Neural cell (in vitro differentiated cells): Measurements from ENCODE around the gene CCDC30. TPM values are rescaled to one million over a fixed set of nuclear protein-coding genes. Genes with fewer than 3 reads are reported as not detected.

ENCODE experiments used
- H2AFZ ChIP-seq: fragments of 200-600, 300-800 bp; sonication (generic), shearing (Covaris generic); 2 replicates; pipeline ENCODE4 v1.6.0; 2014; ENCODE audit warnings: low read depth, mild to moderate bottlenecking, antibody characterized with exemption, low read length, moderate library complexity
- H3F3A ChIP-seq: fragments of 200-600 bp; shearing (Covaris generic); 2 replicates; pipeline ENCODE4 v1.6.1; 2016; ENCODE audit warnings: mild to moderate bottlenecking, moderate library complexity, mixed read lengths, antibody characterized with exemption, low read length; ENCODE audit not compliant: insufficient read depth, poor library complexity, severe bottlenecking
- H3K27ac ChIP-seq: fragments of 200-600, 300-800 bp; sonication (generic), shearing (Covaris generic); 2 replicates; pipeline ENCODE4 v1.5.1; 2014; ENCODE audit warnings: mild to moderate bottlenecking, low read length, moderate library complexity
- H3K27me3 ChIP-seq: fragments of 300-800, 200-600 bp; sonication (generic), shearing (Covaris generic); 2 replicates; pipeline ENCODE4 v1.6.0; 2014; ENCODE audit warnings: mild to moderate bottlenecking, low read depth, low read length, moderate library complexity; ENCODE audit not compliant: insufficient read depth
- H3K36me3 ChIP-seq: fragments of 300-800, 200-600 bp; sonication (generic), shearing (Covaris generic); 2 replicates; pipeline ENCODE4 v1.5.1; 2014; ENCODE audit warnings: mild to moderate bottlenecking, antibody characterized with exemption, low read length, moderate library complexity; ENCODE audit not compliant: insufficient read depth
- H3K4me2 ChIP-seq: fragments of 300-800, 200-600 bp; sonication (generic), shearing (Covaris generic); 2 replicates; pipeline ENCODE4 v1.6.0; 2014; ENCODE audit warnings: mild to moderate bottlenecking, low read length
- H3K4me3 ChIP-seq: fragments of 300-800, 200-600 bp; sonication (generic), shearing (Covaris generic); 2 replicates; pipeline ENCODE4 v1.5.1; 2014; ENCODE audit warnings: mild to moderate bottlenecking, low read length, moderate library complexity
- H3K79me2 ChIP-seq: fragments of 200-600 bp; shearing (Covaris generic); replicated peaks from 2 replicates; pipeline ENCODE4 v1.6.0; 2014; ENCODE audit warnings: mild to moderate bottlenecking, low read length, moderate library complexity; ENCODE audit not compliant: insufficient read depth
- H3K9ac ChIP-seq: fragments of 300-800, 200-600 bp; sonication (generic), shearing (Covaris generic); 2 replicates; pipeline ENCODE4 v1.6.1; 2016; ENCODE audit warnings: mild to moderate bottlenecking, low read length, mixed read lengths
- H3K9me2 ChIP-seq: fragments of 200-600 bp; shearing (Covaris generic); 2 replicates; pipeline ENCODE4 v1.6.1; 2016; ENCODE audit warnings: mild to moderate bottlenecking, low read length, mixed read lengths; ENCODE audit not compliant: insufficient read depth
- H3K9me3 ChIP-seq: fragments of 200-600, 300-800 bp; sonication (generic), shearing (Covaris generic); 2 replicates; pipeline ENCODE4 v1.6.1; 2016; ENCODE audit warnings: mild to moderate bottlenecking, mixed run types, low read length, moderate library complexity, mixed read lengths
- H4K20me1 ChIP-seq: fragments of 200-600 bp; shearing (Covaris generic); 2 replicates; pipeline ENCODE4 v1.6.1; 2016; ENCODE audit warnings: mild to moderate bottlenecking, mixed run types; ENCODE audit not compliant: insufficient read depth
- CTCF ChIP-seq: fragments of 450-650 bp; IDR thresholded peaks from 2 replicates; pipeline ENCODE4 v1.5.1; 2014; ENCODE audit warnings: antibody characterized with exemption, mild to moderate bottlenecking, moderate library complexity; ENCODE audit not compliant: poor library complexity, severe bottlenecking
- EP300 ChIP-seq: fragments of 450-650 bp; conservative IDR thresholded peaks from 2 replicates; pipeline ENCODE4 v1.6.1; 2014; ENCODE audit warnings: antibody characterized with exemption, mild to moderate bottlenecking, moderate library complexity; ENCODE audit not compliant: poor library complexity, severe bottlenecking
- EZH2 ChIP-seq: fragments of 200-600, 300-800 bp; shearing (Covaris generic), sonication (generic); IDR thresholded peaks from 2 replicates; pipeline ENCODE4 v1.6.1; 2014; ENCODE audit warnings: antibody characterized with exemption, low read length, borderline replicate concordance, mild to moderate bottlenecking; ENCODE audit not compliant: insufficient read depth, poor library complexity, severe bottlenecking
- MXI1 ChIP-seq: fragments of 450-650 bp; conservative IDR thresholded peaks from 2 replicates; pipeline ENCODE4 v1.6.1; 2014; ENCODE audit warnings: antibody characterized with exemption, mild to moderate bottlenecking; ENCODE audit not compliant: poor library complexity, severe bottlenecking
- POLR2AphosphoS5 ChIP-seq: IDR thresholded peaks from 2 replicates; pipeline ENCODE4 v1.6.1; 2012
- RAD21 ChIP-seq: fragments of 450-650 bp; conservative IDR thresholded peaks from 2 replicates; pipeline ENCODE4 v1.6.1; 2014; ENCODE audit warnings: antibody characterized with exemption, mild to moderate bottlenecking, moderate library complexity
- REST ChIP-seq: IDR thresholded peaks from 2 replicates; pipeline ENCODE4 v1.6.1; 2012; ENCODE audit warnings: borderline replicate concordance
- SMC3 ChIP-seq: fragments of 450-650 bp; conservative IDR thresholded peaks from 2 replicates; pipeline ENCODE4 v1.6.1; 2014; ENCODE audit warnings: antibody characterized with exemption, mild to moderate bottlenecking, moderate library complexity; ENCODE audit not compliant: poor library complexity
- TAF1 ChIP-seq: IDR thresholded peaks from 2 replicates; pipeline ENCODE4 v1.6.1; 2012; ENCODE audit warnings: low read depth
- polyA plus RNA-seq: library from polyadenylated mRNA; depleted of rRNA; stranded (reverse); fragments of >200 nt; gene quantifications from 2 replicates; pipeline ENCODE4 v1.2.3, GENCODE V29; 2014

Gene CCDC30
- polyA plus RNA-seq, 1 donor from 2014 or later = 13.2 TPM

GRCh38 chr1:42431514-42431913 lies 31.6 kb upstream of the CCDC30 start:
- Histone ChIP-seq H3K9me3 (no peaks in the 10 kb centered on the region), H2AFZ (no peak overlapping the region), H4K20me1 (no peaks in the 10 kb centered on the region), H3K36me3 (no peaks in the 10 kb centered on the region), H3K79me2 (no peaks in the 10 kb centered on the region), H3F3A (no peaks in the 10 kb centered on the region), H3K27me3 (no peaks in the 10 kb centered on the region), H3K4me2 (no peak overlapping the region), H3K4me3 (no peak overlapping the region), H3K27ac (no peak overlapping the region), H3K9ac (no peak overlapping the region), H3K9me2 (no peaks in the 10 kb centered on the region)
- TF ChIP-seq RAD21 (no peak), EZH2 (no peak), TAF1 (no peak), POLR2AphosphoS5 (no peak), REST (no peak), MXI1 (no peak), EP300 (no peak), SMC3 (no peak), CTCF (no peak)

GRCh38 chr1:42432714-42433113 lies 30.4 kb upstream of the CCDC30 start:
- Histone ChIP-seq H3K27me3 (no peaks in the 10 kb centered on the region), H3K27ac (no peak overlapping the region), H3K79me2 (no peaks in the 10 kb centered on the region), H3K9me2 (no peaks in the 10 kb centered on the region), H3K4me2 (no peak overlapping the region), H2AFZ (no peak overlapping the region), H3K9ac (no peak overlapping the region), H3K36me3 (no peaks in the 10 kb centered on the region), H3K4me3 (no peak overlapping the region), H4K20me1 (no peaks in the 10 kb centered on the region), H3K9me3 (no peaks in the 10 kb centered on the region), H3F3A (no peaks in the 10 kb centered on the region)
- TF ChIP-seq RAD21 (no peak), TAF1 (no peak), CTCF (no peak), EP300 (no peak), SMC3 (no peak), MXI1 (no peak), POLR2AphosphoS5 (no peak), EZH2 (no peak), REST (no peak)
